HL-60 (cell line): ENCODE measurements around the gene TMEM132D.

Source experiments
- CTCF ChIP-seq: IDR thresholded peaks from one replicate; pipeline ENCODE4 v1.5.1; 2011; ENCODE audit warnings: low read length, control low read depth, inconsistent platforms; ENCODE audit not compliant: insufficient read depth
- GABPA ChIP-seq: IDR thresholded peaks from 2 replicates; pipeline ENCODE4 v1.6.1; 2012; ENCODE audit warnings: low read depth
- POLR2AphosphoS5 ChIP-seq: IDR thresholded peaks from 2 replicates; pipeline ENCODE4 v1.6.1; 2012; ENCODE audit warnings: low read depth
- REST ChIP-seq: IDR thresholded peaks from 2 replicates; pipeline ENCODE4 v1.6.1; 2012; ENCODE audit warnings: low read depth; ENCODE audit not compliant: insufficient replicate concordance
- SPI1 ChIP-seq: IDR thresholded peaks from 2 replicates; pipeline ENCODE4 v1.6.1; 2012; ENCODE audit warnings: low read depth, mild to moderate bottlenecking, borderline replicate concordance

- no peak for TF ChIP-seq CTCF
- no peak for TF ChIP-seq POLR2AphosphoS5
- no peak for TF ChIP-seq GABPA
- TF ChIP-seq REST = no peak
- no peak for TF ChIP-seq SPI1
Observed at GRCh38 chr12:129378496-129378895, 525.3 kb downstream of the TMEM132D start.
